D721Med (cell line): ENCODE results near the gene BCAS4.

ENCODE experiments used
- DNase-seq: peaks from one replicate; pipeline ENCODE4 v3.0.0; 2011; ENCODE audit warnings: low spot score; ENCODE audit not compliant: insufficient read length
- FAIRE-seq: peaks from 2 replicates; lab custom pipeline; 2011; peaks lifted over from hg19 to GRCh38; lab: Jason Lieb, UNC
- TF ChIP-seq, protein P1 (sequence below): IDR thresholded peaks from 2 replicates; pipeline ENCODE4 v1.5.1; 2012; ENCODE audit warnings: mild to moderate bottlenecking, control low read depth; ENCODE audit not compliant: insufficient read depth; ENCODE audit errors: missing control alignments

Gene BCAS4

DNA sequence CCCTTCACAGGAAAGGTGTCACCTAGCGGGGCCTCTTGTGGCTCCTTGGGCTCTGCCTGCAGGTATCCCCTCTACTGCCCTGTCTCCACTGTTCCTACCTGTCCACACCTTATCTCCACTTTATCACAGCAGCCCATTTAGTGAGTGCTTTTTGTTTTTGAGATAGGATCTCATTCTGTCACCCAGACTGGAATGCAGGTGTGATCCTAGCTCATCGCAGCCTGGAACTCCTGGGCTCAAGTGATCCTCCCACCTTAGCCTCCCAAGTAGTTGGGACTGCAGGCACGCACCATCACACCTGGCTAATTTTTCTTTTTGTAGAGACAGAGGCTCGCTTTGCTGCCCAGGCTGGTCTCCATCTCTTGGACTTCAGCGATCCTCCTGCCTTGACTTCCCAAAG lies 48.0 kb downstream of the BCAS4 start:
- TF ChIP-seq, protein P1, sequence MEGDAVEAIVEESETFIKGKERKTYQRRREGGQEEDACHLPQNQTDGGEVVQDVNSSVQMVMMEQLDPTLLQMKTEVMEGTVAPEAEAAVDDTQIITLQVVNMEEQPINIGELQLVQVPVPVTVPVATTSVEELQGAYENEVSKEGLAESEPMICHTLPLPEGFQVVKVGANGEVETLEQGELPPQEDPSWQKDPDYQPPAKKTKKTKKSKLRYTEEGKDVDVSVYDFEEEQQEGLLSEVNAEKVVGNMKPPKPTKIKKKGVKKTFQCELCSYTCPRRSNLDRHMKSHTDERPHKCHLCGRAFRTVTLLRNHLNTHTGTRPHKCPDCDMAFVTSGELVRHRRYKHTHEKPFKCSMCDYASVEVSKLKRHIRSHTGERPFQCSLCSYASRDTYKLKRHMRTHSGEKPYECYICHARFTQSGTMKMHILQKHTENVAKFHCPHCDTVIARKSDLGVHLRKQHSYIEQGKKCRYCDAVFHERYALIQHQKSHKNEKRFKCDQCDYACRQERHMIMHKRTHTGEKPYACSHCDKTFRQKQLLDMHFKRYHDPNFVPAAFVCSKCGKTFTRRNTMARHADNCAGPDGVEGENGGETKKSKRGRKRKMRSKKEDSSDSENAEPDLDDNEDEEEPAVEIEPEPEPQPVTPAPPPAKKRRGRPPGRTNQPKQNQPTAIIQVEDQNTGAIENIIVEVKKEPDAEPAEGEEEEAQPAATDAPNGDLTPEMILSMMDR, result no peak
- FAIRE-seq, result no peak
- DNase-seq, result no peak

DNA sequence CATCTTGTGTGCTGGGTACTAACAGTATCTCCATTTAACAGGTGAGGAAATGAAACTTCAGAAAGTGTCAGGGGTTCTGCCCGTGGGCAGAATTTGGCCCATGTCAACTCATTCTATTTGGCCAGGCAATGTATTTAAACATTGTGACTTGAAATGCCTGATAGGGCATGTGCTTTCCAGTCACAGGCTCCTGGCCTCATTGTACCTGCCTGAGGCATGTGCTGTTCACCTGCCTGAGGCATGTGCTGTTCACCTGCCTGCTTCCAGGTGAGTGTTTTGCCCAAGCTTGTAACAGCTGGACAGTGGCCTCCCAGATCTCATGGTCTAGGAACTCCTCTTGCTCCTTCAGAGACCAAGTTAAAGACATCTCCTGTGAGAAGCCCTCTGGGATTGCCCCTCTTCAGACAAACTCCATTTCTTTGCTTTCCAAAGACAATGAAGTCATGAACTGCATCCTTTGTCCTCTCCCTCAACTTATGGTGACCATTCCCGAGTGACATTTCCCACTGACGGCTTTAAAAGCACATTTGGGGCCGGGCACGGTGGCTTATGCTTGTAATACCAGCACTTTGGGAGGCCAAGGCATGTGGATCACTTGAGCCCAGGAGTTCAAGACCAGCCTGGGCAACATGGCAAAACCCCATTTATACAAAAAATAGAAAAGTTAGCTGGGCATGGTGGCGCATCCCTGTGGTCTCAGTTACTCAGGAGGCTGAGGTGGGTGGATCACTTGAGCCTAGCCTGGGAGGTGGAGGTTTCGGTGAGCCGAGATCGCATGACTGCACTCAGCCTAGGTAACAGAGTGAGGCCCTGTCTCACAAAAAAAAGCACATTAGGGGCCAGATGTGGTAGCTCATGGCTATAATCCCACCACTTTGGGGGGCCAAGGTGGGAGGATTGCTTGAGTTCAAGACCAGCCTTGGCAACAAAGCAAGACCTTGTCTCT lies 48.7 kb downstream of the BCAS4 start:
- no peak for FAIRE-seq
- TF ChIP-seq, protein P1, result no peak
- no peak for DNase-seq

DNA sequence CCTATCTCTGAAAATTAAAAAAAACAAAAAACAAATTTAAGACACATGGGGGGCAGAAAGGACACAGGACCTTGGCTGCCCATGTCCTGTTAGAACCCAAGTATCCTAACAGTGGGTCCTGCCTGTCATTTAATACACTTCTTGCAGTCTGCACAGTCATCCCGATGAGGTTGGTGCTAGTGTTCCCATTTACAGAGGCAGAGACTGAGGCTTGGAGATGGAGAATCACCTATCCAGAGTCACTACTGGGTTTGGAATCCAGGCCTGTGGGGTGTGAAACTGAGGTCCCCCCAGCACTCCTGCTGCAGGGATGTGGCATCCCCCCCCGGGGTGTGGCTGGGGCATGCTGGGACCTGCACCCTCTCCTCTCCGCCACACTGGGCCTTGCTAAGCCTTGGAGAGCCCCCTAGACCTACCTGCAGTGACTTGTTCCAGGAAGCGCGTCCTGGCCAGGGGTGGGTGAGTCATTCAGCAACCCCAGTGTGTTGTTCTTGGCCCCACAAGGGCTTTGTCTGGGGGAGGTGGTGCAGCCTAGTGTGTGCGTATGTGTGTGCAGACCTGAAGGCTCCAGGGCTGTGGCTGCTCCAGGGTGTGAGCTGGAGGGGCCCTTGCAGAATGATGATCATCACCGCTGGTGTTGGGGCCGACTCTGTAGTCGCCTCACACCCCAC lies 49.7 kb downstream of the BCAS4 start:
- TF ChIP-seq, protein P1, result no peak
- no peak for FAIRE-seq
- DNase-seq, result no peak

DNA sequence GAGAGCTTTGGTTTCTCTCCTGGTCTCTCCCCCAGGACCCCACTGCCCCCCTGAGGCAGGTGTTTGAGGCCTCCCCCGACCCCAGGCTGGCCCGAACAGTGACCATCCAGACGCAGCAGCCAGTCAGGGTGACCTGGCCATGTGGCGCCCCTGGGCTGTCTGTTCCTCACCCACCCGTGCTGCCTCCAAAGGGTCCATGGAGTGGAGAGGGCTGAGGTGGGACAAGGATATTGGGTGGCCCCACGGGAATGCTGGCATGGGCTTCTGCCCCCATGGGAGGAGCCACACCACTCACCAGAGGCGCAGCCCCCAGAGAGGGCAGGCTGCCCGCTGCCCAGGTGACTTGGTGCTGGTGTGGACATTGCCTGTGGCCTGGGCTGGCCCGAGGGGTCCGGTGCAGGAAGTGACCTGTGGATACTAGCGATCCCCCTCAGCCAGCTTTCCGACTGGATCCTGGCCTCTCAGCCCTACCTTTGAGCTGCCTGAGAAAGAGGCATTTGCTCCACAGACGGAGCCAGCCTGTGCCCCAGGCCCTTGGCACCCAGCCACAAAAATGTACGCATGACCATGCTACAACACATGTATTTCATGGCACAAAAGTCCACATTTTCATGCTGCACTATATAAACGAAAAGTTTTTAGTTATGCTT lies 50.8 kb downstream of the BCAS4 start:
- FAIRE-seq (no peak), DNase-seq (no peak)
- TF ChIP-seq, protein P1, result no peak

DNA sequence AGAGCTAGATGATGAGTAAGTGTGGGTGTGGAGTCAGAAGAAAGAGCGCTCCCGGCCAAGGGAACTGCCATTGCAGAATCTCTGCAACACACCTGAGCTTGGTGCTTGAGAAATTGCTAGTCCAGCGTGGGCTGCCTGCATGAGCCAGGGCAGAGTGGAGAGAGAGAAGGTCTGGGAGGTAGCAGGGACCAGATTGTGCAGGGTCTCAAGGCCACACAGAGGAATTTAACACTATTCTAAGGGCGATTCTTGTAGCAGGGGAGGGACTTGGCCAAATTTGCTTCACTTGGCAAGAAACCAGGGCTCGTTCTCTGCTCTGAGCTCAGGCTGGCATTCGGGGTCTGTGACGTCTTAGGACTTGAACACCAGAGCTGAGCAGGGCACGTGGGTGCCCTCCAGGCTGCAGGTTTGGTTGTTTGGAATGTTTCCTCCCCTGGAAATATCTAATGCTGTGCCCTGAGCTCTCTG lies 53.5 kb downstream of the BCAS4 start:
- DNase-seq, result no peak
- TF ChIP-seq, protein P1, result no peak
- no peak for FAIRE-seq

DNA sequence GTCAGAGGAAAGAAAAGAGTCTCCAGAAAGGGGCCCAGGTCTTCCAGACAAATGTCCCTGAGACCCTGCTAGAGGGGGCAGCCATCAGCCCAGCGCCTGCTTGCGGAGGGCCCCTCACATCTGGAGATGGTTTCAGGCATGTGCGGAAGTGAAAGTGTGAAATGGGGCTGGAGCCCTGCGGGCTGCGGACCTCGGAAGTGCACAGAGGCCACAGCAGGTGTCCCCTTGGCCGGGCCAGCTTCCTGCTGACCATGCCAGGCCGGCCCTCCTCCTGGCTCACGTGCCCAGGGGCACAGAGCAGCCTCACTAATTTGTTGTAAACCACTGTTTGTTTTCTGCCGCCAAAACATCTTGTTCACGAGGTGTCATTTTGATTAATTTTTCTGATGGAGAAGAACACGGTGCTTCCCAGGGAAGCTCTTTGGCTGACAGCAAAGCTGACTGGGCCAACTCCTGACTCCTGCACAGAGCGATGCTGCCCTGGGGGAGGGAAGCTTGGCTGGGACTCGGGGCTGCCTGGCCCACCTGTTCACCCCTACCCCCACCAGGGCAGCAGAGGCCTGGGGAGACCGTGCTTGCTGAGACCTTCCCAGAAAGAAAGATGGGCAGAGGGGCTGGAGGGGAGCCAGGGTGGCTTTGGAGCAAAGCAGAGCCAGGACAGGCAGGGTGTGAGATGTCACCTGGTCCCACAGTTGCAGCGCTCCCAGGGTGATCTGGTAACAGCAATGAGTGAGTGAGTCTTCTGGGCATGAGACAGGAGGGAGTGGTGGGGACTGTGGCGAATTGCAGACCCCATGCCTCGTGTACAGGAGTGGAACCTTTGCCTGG lies 54.2 kb downstream of the BCAS4 start:
- FAIRE-seq (no peak), DNase-seq (no peak)
- TF ChIP-seq, protein P1, result no peak
